Endothelial cell of umbilical vein (primary cell): Measurements from ENCODE around the gene MED15. TPM values are rescaled to one million over a fixed set of nuclear protein-coding genes. Genes with fewer than 3 reads are reported as not detected.

Experiments used
- BruUV-seq: library from RNA; stranded (reverse); fragments of 400-500 nt; replicated peaks from 2 replicates; lab custom pipeline; 2021; lab: Mats Ljungman, UMichigan
- CTCF ChIA-PET: fragments of 300-600, 350-600 bp; sonication (Branson Sonifier 250); formaldehyde crosslinking; loops from one replicate; lab custom pipeline; 2021; ENCODE audit warnings: antibody characterized with exemption, inconsistent platforms; lab: Charles Lee
- POLR2A ChIA-PET: fragments of 300-600, 350-600 bp; sonication (Branson Sonifier 250); formaldehyde crosslinking; loops from one replicate; lab custom pipeline; 2021; ENCODE audit warnings: antibody characterized with exemption, inconsistent platforms; lab: Charles Lee
- DNase-seq: peaks from one replicate; pipeline ENCODE4 v3.0.0-alpha.2; 2011; ENCODE audit warnings: low read depth, low spot score
- FAIRE-seq: peaks from 2 replicates; lab custom pipeline; 2011; peaks lifted over from hg19 to GRCh38; lab: Jason Lieb, UNC
- H2AFZ ChIP-seq: 2 replicates; pipeline ENCODE4 v1.6.0; 2012; ENCODE audit warnings: low read depth, low read length, control low read depth, inconsistent platforms
- H3K27ac ChIP-seq: 2 replicates; pipeline ENCODE4 v1.5.1; 2011; ENCODE audit warnings: low read depth, mild to moderate bottlenecking, control low read depth, low read length, moderate library complexity; ENCODE audit not compliant: insufficient read depth
- H3K27me3 ChIP-seq, 2 experiments: 2 replicates each; pipeline versions ENCODE4 v1.6.0 to v1.6.1; 2011; ENCODE audit warnings: low read length in 2 of 2, mixed read lengths in 1 of 2; ENCODE audit not compliant: control insufficient read depth in 2 of 2, insufficient read depth in 2 of 2
- H3K36me3 ChIP-seq, 2 experiments: 2 replicates in 1 of 2; 3 replicates in 1 of 2; pipeline ENCODE4 v1.5.1; 2011; ENCODE audit warnings: low read length in 2 of 2, mild to moderate bottlenecking in 1 of 2, moderate library complexity in 1 of 2; ENCODE audit not compliant: control insufficient read depth in 2 of 2, insufficient read depth in 2 of 2; ENCODE audit errors: extremely low read depth in 1 of 2
- H3K4me1 ChIP-seq: 3 replicates; pipeline ENCODE4 v1.5.1; 2011; ENCODE audit warnings: mild to moderate bottlenecking, low read length; ENCODE audit not compliant: control insufficient read depth, insufficient read depth; ENCODE audit errors: extremely low read depth
- H3K4me2 ChIP-seq: 2 replicates; pipeline ENCODE4 v1.6.1; 2011; ENCODE audit warnings: low read length, control low read depth, mixed read lengths; ENCODE audit not compliant: insufficient read depth
- H3K4me3 ChIP-seq, 3 experiments: fragments of 200-600 bp in 1 of 3; sonication (generic), shearing (Covaris generic) in 1 of 3; replicated peaks in 1 of 3; 2 replicates each; pipeline ENCODE4 v1.5.1; 2011 to 2016; ENCODE audit warnings: control low read depth in 3 of 3, low read length in 3 of 3, mild to moderate bottlenecking in 2 of 3, inconsistent platforms in 1 of 3, low read depth in 1 of 3, moderate library complexity in 1 of 3; ENCODE audit not compliant: insufficient read depth in 1 of 3
- H3K79me2 ChIP-seq: 2 replicates; pipeline ENCODE4 v1.6.0; 2012; ENCODE audit warnings: low read length, inconsistent platforms; ENCODE audit not compliant: control insufficient read depth, insufficient read depth
- H3K9ac ChIP-seq: replicated peaks from 2 replicates; pipeline ENCODE3; 2011; ENCODE audit warnings: low read length, control low read depth; ENCODE audit not compliant: insufficient read depth; ENCODE audit errors: extremely low read depth
- H3K9me1 ChIP-seq: replicated peaks from 3 replicates; pipeline ENCODE4 v1.6.0; 2011; ENCODE audit warnings: mild to moderate bottlenecking, low read length; ENCODE audit not compliant: control insufficient read depth, insufficient read depth; ENCODE audit errors: extremely low read depth
- H3K9me3 ChIP-seq: replicated peaks from 2 replicates; pipeline ENCODE4 v1.5.1; 2012; ENCODE audit warnings: low read length, inconsistent platforms; ENCODE audit not compliant: control insufficient read depth, insufficient read depth
- H4K20me1 ChIP-seq: replicated peaks from 2 replicates; pipeline ENCODE3; 2011; ENCODE audit warnings: mild to moderate bottlenecking, low read length; ENCODE audit not compliant: control insufficient read depth, insufficient read depth; ENCODE audit errors: extremely low read depth
- CTCF ChIP-seq, 2 donors: IDR thresholded peaks; 1 replicate in 1 of 2; 2 replicates in 1 of 2; pipeline ENCODE4 v1.5.1; 2011; ENCODE audit warnings: low read length in 2 of 2, mild to moderate bottlenecking in 2 of 2, moderate library complexity in 2 of 2, control low read depth in 1 of 2, inconsistent platforms in 1 of 2, low read depth in 1 of 2; ENCODE audit not compliant: insufficient read depth in 1 of 2; ENCODE audit errors: extremely low read depth in 1 of 2
- EZH2 ChIP-seq: IDR thresholded peaks from 2 replicates; pipeline ENCODE4 v1.6.1; 2012; ENCODE audit warnings: borderline replicate concordance, low read depth, mild to moderate bottlenecking, moderate library complexity, low read length, inconsistent platforms; ENCODE audit not compliant: severe bottlenecking
- FOS ChIP-seq: IDR thresholded peaks from 2 replicates; pipeline ENCODE4 v1.6.1; 2011; ENCODE audit warnings: mild to moderate bottlenecking, low read length, moderate library complexity, borderline replicate concordance; ENCODE audit not compliant: insufficient read depth
- GATA2 ChIP-seq: IDR thresholded peaks from 2 replicates; pipeline ENCODE4 v1.7.0; 2011; ENCODE audit warnings: low read depth, mild to moderate bottlenecking, moderate library complexity, mixed read lengths, low read length; ENCODE audit not compliant: insufficient read length, insufficient read depth
- JUN ChIP-seq: IDR thresholded peaks from 2 replicates; pipeline ENCODE4 v1.6.1; 2011; ENCODE audit warnings: borderline replicate concordance, low read depth; ENCODE audit not compliant: insufficient read length, insufficient read depth
- MAX ChIP-seq: IDR thresholded peaks from 2 replicates; pipeline ENCODE4 v1.6.1; 2011; ENCODE audit not compliant: insufficient read depth, insufficient read length
- MYC ChIP-seq: IDR thresholded peaks from one replicate; pipeline ENCODE4 v1.6.1; 2011; ENCODE audit warnings: mild to moderate bottlenecking, low read depth, low read length
- POLR2A ChIP-seq: IDR thresholded peaks from 2 replicates; pipeline ENCODE4 v1.6.1; 2012; ENCODE audit warnings: low read depth, mild to moderate bottlenecking, control low read depth, low read length
- POLR2AphosphoS5 ChIP-seq: IDR thresholded peaks from 2 replicates; pipeline ENCODE4 v1.6.1; 2012; ENCODE audit warnings: low read depth, mild to moderate bottlenecking, control low read depth, low read length, moderate library complexity; ENCODE audit not compliant: insufficient read depth
- dilution Hi-C: fragments of 300-500 bp; cut with MboI; formaldehyde crosslinking; loops from one replicate; pipeline ENCODE4 v1.15.0; 2019; ENCODE audit warnings: low sequenced_read_pairs; ENCODE audit not compliant: extremely low pct_ligation_motif_present
- intact Hi-C: fragments of 100-400 bp; cut with micrococcal nuclease; formaldehyde crosslinking; loops from one replicate; pipeline ENCODE4 v1.10.0; 2022
- polyA plus RNA-seq, 4 experiments: library from polyadenylated mRNA; depleted of rRNA in 3 of 4; stranded (reverse) in 3 of 4; unstranded in 1 of 4; fragments of >200 nt; gene quantifications; 2 replicates each; pipeline versions ENCODE4 v1.2.1 to v1.2.3, GENCODE V29; 2011 to 2012; ENCODE audit warnings: missing spikeins in 1 of 4
- total RNA-seq: library from RNA; stranded (reverse); gene quantifications from 2 replicates; pipeline ENCODE4 v1.2.3, GENCODE V29; 2021

Gene MED15
- total and polyA plus RNA-seq, 2 donors (not counting 3 experiments of a cell fraction or from before 2014, with no cell fraction given) = 68.1 to 138 TPM

- no peaks in the 10 kb centered on the region for H3K9me3 ChIP-seq
- peak overlapping the region; percentile 1 for H3K9ac ChIP-seq
- FAIRE-seq (peak; percentile 44), DNase-seq (peak; percentile 20)
- H3K4me2 ChIP-seq = peak overlapping the region; percentile 16
- H3K79me2 ChIP-seq = peaks cover 94% of the 10 kb centered on the region
- intact Hi-C loops (loop anchor here (1.0 kb wide), 1 partner anchor 21 kb away; no protein-coding TSS in a partner anchor), dilution Hi-C loops (no loop called here)
- no peak overlapping the region for H3K4me3 ChIP-seq
- no peaks in the 10 kb centered on the region for H3K27me3 ChIP-seq
- peaks cover 51% of the 10 kb centered on the region for H3K4me1 ChIP-seq
- H3K36me3 ChIP-seq = peaks cover 4 to 6% of the 10 kb centered on the region in 2 experiments
- BruUV-seq = no TSS peak
- no peaks in the 10 kb centered on the region for H4K20me1 ChIP-seq
- H3K9me1 ChIP-seq = no peaks in the 10 kb centered on the region
- H3K27ac ChIP-seq = peak overlapping the region; percentile 75
- ChIA-PET CTCF (interaction anchor here (0.5 to 3.8 kb wide), 6 partner anchors 12 to 112 kb away, joined by 3 to 14 read pairs (median 4); no protein-coding TSS in a partner anchor), POLR2A (no interaction called here)
- TF ChIP-seq MYC (no peak), POLR2A (no peak), FOS (no peak), POLR2AphosphoS5 (no peak), CTCF (IDR thresholded peaks at IDR 0.05; ENCODE audit: extremely low read depth in 1 of 2, insufficient read depth in 1 of 2, low read depth in 1 of 2, low read length in 2 of 2) (no peak), EZH2 (no peak), JUN (no peak), GATA2 (no peak), MAX (no peak)
- no peak overlapping the region for H2AFZ ChIP-seq
Measured at GRCh38 chr22:20530368-20531153, 23.2 kb downstream of the MED15 start.
